Thyroid gland (tissue), 4 donors: ENCODE data around the gene RRP15. TPM values are rescaled to one million over a fixed set of nuclear protein-coding genes. Genes with fewer than 3 reads are reported as not detected.

Source experiments
- DNase-seq, 2 donors: peaks; one replicate each; pipeline ENCODE4 v3.0.0-alpha.2; 2019
- H3K27ac ChIP-seq, 3 donors: fragments of 200-600 bp; sonication (generic); 1 replicate in 2 of 3; 2 replicates in 1 of 3; pipeline ENCODE4 v1.5.1; 2016 to 2019; ENCODE audit warnings: mild to moderate bottlenecking in 1 of 3, moderate library complexity in 1 of 3
- H3K27me3 ChIP-seq: fragments of 200-600 bp; sonication (generic); one replicate; pipeline ENCODE4 v1.5.1; 2019
- H3K36me3 ChIP-seq, 2 donors: fragments of 200-600 bp; sonication (generic); one replicate each; pipeline ENCODE4 v1.5.1; 2016 to 2019
- H3K4me1 ChIP-seq, 2 donors: fragments of 200-600 bp; sonication (generic); one replicate each; pipeline ENCODE4 v1.5.1; 2017 to 2019
- H3K4me3 ChIP-seq, 3 donors: fragments of 200-600 bp; sonication (generic); replicated peaks in 1 of 3; 1 replicate in 2 of 3; 2 replicates in 1 of 3; pipeline ENCODE4 v1.5.1; 2016; ENCODE audit warnings: mild to moderate bottlenecking in 1 of 3
- H3K9me3 ChIP-seq: fragments of 200-600 bp; sonication (generic); one replicate; pipeline ENCODE4 v1.5.1; 2017
- CTCF ChIP-seq, 6 experiments: fragments of 200-600 bp in 3 of 6; fragments of 450-650 bp in 3 of 6; sonication (generic) in 3 of 6; IDR thresholded peaks; one replicate each; pipeline ENCODE4 v1.5.1; 2016 to 2019; ENCODE audit warnings: antibody characterized with exemption in 6 of 6, mild to moderate bottlenecking in 2 of 6, inconsistent platforms in 1 of 6, moderate library complexity in 1 of 6
- POLR2A ChIP-seq, 2 donors: fragments of 450-650 bp; IDR thresholded peaks; one replicate each; pipeline ENCODE4 v1.6.1; 2017; ENCODE audit warnings: antibody characterized with exemption in 2 of 2, mild to moderate bottlenecking in 2 of 2, moderate library complexity in 1 of 2
- WGBS, 2 donors: methylation state at CpG; one replicate each; pipeline ENCODE4 v1.1.5; 2017; 5-methylcytosine and 5-hydroxymethylcytosine counted together
- intact Hi-C: fragments of 100-400 bp; cut with DNase I; formaldehyde crosslinking; loops from one replicate; pipeline ENCODE4 v1.15.1; 2023
- total RNA-seq, 4 donors: library from RNA; depleted of rRNA; stranded (reverse); fragments of >200 nt; gene quantifications; one replicate each; pipeline ENCODE4 v1.2.3, GENCODE V29; 2016

The RRP15 gene
- total RNA-seq, 4 donors from 2014 or later, result 6.0 to 25.0 (median 9.2) TPM

- peak; percentile 57 to 69 for DNase-seq
- Histone ChIP-seq H3K4me1 (peaks cover 20 to 63% of the 10 kb centered on the region in 2 donors), H3K27ac (peak overlapping the region in 2 of 3 donors; percentile 13 to 54), H3K9me3 (no peaks in the 10 kb centered on the region), H3K36me3 (no peaks in the 10 kb centered on the region), H3K27me3 (no peaks in the 10 kb centered on the region), H3K4me3 (no peak overlapping the region)
- 19 to 34% methylated on average over 2 of the region's 2 CpGs for WGBS, 2 donors
- intact Hi-C loops, result no loop called here
- no peak for TF ChIP-seq CTCF (IDR thresholded peaks at IDR 0.05)
- TF ChIP-seq POLR2A (IDR thresholded peaks at IDR 0.05), result no peak
Observed at GRCh38 chr1:218376722-218377121, 91.6 kb downstream of the RRP15 start.

GRCh38 chr1:218377143-218377660 lies 92.1 kb downstream of the RRP15 start:
- no peaks in the 10 kb centered on the region for H3K27me3 ChIP-seq
- WGBS, 2 donors, result 57 to 65% methylated on average over 4 of the region's 4 CpGs
- TF ChIP-seq CTCF (IDR thresholded peaks at IDR 0.05), result no peak
- TF ChIP-seq POLR2A (IDR thresholded peaks at IDR 0.05), result no peak
- no peak for DNase-seq
- no peak overlapping the region for H3K4me3 ChIP-seq
- H3K36me3 ChIP-seq, result no peaks in the 10 kb centered on the region
- intact Hi-C loops, result no loop called here
- peak overlapping the region in 1 of 3 donors; percentile 54 for H3K27ac ChIP-seq
- peaks cover 20 to 58% of the 10 kb centered on the region in 2 donors for H3K4me1 ChIP-seq
- H3K9me3 ChIP-seq, result no peaks in the 10 kb centered on the region

- 66 to 68% methylated on average over 7 of the region's 7 CpGs for WGBS, 2 donors
- intact Hi-C loops, result loop anchor here (10.0 kb wide), 1 partner anchor 74 kb away; no protein-coding TSS in a partner anchor
- H3K27ac ChIP-seq, result peak overlapping the region in 2 of 3 donors; percentile 30 to 61
Observed at GRCh38 chr1:218380125-218380977, 95.3 kb downstream of the RRP15 start.

GRCh38 chr1:218382261-218382660 lies 97.2 kb downstream of the RRP15 start:
- no peak for DNase-seq
- H3K4me3 ChIP-seq, result no peak overlapping the region
- 94 to 99% methylated on average over 4 of the region's 4 CpGs for WGBS, 2 donors
- H3K36me3 ChIP-seq, result no peaks in the 10 kb centered on the region
- TF ChIP-seq POLR2A (IDR thresholded peaks at IDR 0.05), result no peak
- TF ChIP-seq CTCF (IDR thresholded peaks at IDR 0.05), result no peak
- no peaks in the 10 kb centered on the region for H3K9me3 ChIP-seq
- no peak overlapping the region for H3K27ac ChIP-seq
- intact Hi-C loops, result loop anchor here (10.0 kb wide), 1 partner anchor 73 kb away; no protein-coding TSS in a partner anchor
- no peaks in the 10 kb centered on the region for H3K27me3 ChIP-seq
- peaks cover 8 to 25% of the 10 kb centered on the region in 2 donors for H3K4me1 ChIP-seq

More at GRCh38 chr1:218380125-218380977, 95.3 kb downstream of the RRP15 start:
- H3K9me3 ChIP-seq, result no peaks in the 10 kb centered on the region
- TF ChIP-seq CTCF (IDR thresholded peaks at IDR 0.05), result no peak
- no peak for TF ChIP-seq POLR2A (IDR thresholded peaks at IDR 0.05)
- peak; percentile 45 to 77 for DNase-seq
- H3K4me3 ChIP-seq, result no peak overlapping the region
- H3K36me3 ChIP-seq, result no peaks in the 10 kb centered on the region
- no peaks in the 10 kb centered on the region for H3K27me3 ChIP-seq
- H3K4me1 ChIP-seq, result peaks cover 12 to 36% of the 10 kb centered on the region in 2 donors

GRCh38 chr1:218383051-218383450 lies 98.0 kb downstream of the RRP15 start:
- Histone ChIP-seq H3K4me1 (peaks cover 8 to 20% of the 10 kb centered on the region in 2 donors), H3K27me3 (no peaks in the 10 kb centered on the region), H3K4me3 (no peak overlapping the region), H3K9me3 (no peaks in the 10 kb centered on the region), H3K27ac (no peak overlapping the region), H3K36me3 (no peaks in the 10 kb centered on the region)
- TF ChIP-seq CTCF (IDR thresholded peaks at IDR 0.05) (no peak), POLR2A (IDR thresholded peaks at IDR 0.05) (no peak)
- intact Hi-C loops, result loop anchor here (10.0 kb wide), 1 partner anchor 72 kb away; no protein-coding TSS in a partner anchor
- DNase-seq, result no peak
- 77 to 88% methylated on average over 2 of the region's 2 CpGs for WGBS, 2 donors
